DND-41 (cell line): ENCODE results near the gene NFIB.

ENCODE experiments used
- EZH2 ChIP-seq: IDR thresholded peaks from 3 replicates; pipeline ENCODE4 v1.6.1; 2012; ENCODE audit warnings: borderline replicate concordance, low read depth, mild to moderate bottlenecking, moderate library complexity, low read length, inconsistent platforms; ENCODE audit not compliant: severe bottlenecking
- TF ChIP-seq, protein P1 (sequence below): IDR thresholded peaks from 2 replicates; pipeline ENCODE4 v1.5.1; 2012; ENCODE audit warnings: borderline replicate concordance, low read length, moderate library complexity, mild to moderate bottlenecking; ENCODE audit not compliant: poor library complexity, severe bottlenecking; ENCODE audit errors: extremely low read depth

DNA sequence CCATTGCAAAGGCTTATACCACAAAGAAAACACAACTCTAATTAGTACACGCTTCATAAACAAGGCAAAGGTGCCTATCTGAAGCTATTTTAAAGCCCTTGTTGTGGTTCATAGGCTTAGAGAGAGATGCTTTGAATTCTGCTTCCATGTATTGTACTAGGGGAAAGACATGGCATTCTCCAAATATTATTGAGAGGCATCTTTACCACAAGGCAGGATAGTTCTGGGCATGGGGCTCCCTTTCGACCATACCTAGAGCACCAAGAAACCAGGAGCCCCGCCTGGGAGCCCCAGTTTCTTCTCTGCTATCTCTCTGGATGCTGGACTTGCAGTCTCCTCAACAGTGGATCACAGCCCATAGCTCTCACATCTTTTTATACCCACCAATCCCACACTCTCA, 93.7 kb downstream of the NFIB start:
- TF ChIP-seq, protein P1, sequence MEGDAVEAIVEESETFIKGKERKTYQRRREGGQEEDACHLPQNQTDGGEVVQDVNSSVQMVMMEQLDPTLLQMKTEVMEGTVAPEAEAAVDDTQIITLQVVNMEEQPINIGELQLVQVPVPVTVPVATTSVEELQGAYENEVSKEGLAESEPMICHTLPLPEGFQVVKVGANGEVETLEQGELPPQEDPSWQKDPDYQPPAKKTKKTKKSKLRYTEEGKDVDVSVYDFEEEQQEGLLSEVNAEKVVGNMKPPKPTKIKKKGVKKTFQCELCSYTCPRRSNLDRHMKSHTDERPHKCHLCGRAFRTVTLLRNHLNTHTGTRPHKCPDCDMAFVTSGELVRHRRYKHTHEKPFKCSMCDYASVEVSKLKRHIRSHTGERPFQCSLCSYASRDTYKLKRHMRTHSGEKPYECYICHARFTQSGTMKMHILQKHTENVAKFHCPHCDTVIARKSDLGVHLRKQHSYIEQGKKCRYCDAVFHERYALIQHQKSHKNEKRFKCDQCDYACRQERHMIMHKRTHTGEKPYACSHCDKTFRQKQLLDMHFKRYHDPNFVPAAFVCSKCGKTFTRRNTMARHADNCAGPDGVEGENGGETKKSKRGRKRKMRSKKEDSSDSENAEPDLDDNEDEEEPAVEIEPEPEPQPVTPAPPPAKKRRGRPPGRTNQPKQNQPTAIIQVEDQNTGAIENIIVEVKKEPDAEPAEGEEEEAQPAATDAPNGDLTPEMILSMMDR = no peak
- no peak for TF ChIP-seq EZH2
